Hepatocyte (in vitro differentiated cells): Measurements from ENCODE around the gene DUSP10.

Experiments used
- EZH2 ChIP-seq: fragments of 200-600 bp; sonication (generic); IDR thresholded peaks from 2 replicates; pipeline ENCODE4 v1.6.1; 2016; ENCODE audit warnings: antibody characterized with exemption, mild to moderate bottlenecking, borderline replicate concordance
- TF ChIP-seq, protein P1 (sequence below): fragments of 200-600 bp; sonication (generic); IDR thresholded peaks from 2 replicates; pipeline ENCODE4 v1.5.1; 2016; ENCODE audit warnings: antibody characterized with exemption, mild to moderate bottlenecking; ENCODE audit not compliant: poor library complexity

GRCh38 chr1:221708076-221708571, 33.8 kb downstream of the DUSP10 start:
- TF ChIP-seq, protein P1, sequence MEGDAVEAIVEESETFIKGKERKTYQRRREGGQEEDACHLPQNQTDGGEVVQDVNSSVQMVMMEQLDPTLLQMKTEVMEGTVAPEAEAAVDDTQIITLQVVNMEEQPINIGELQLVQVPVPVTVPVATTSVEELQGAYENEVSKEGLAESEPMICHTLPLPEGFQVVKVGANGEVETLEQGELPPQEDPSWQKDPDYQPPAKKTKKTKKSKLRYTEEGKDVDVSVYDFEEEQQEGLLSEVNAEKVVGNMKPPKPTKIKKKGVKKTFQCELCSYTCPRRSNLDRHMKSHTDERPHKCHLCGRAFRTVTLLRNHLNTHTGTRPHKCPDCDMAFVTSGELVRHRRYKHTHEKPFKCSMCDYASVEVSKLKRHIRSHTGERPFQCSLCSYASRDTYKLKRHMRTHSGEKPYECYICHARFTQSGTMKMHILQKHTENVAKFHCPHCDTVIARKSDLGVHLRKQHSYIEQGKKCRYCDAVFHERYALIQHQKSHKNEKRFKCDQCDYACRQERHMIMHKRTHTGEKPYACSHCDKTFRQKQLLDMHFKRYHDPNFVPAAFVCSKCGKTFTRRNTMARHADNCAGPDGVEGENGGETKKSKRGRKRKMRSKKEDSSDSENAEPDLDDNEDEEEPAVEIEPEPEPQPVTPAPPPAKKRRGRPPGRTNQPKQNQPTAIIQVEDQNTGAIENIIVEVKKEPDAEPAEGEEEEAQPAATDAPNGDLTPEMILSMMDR, result no peak
- TF ChIP-seq EZH2, result no peak
